Lung (tissue), 12 donors: ENCODE measurements around the gene RACGAP1. TPM values are rescaled to one million over a fixed set of nuclear protein-coding genes. Genes with fewer than 3 reads are reported as not detected.

ENCODE experiments used
- ATAC-seq: fragments of 200-7000 bp; cut with Tn5 transposase; one replicate; pipeline ENCODE4 v1.9.1; 2020; ENCODE audit warnings: moderate number of reproducible peaks; ENCODE audit not compliant: insufficient read depth, low FRiP score
- DNase-seq, 3 donors: peaks; one replicate each; pipeline ENCODE4 v3.0.0-alpha.2; 2013 to 2017
- H3K27ac ChIP-seq, 2 donors: one replicate each; pipeline ENCODE4 v1.5.1; 2013; ENCODE audit warnings: mild to moderate bottlenecking in 2 of 2, moderate library complexity in 2 of 2, control low read depth in 1 of 2, inconsistent platforms in 1 of 2, low read depth in 1 of 2, low read length in 1 of 2
- H3K27me3 ChIP-seq, 3 donors: one replicate each; pipeline ENCODE4 v1.5.1; 2013; ENCODE audit warnings: low read length in 2 of 3; ENCODE audit not compliant: control insufficient read depth in 3 of 3, insufficient read depth in 3 of 3
- H3K36me3 ChIP-seq, 4 donors: one replicate each; pipeline ENCODE4 v1.5.1; 2013; ENCODE audit warnings: low read length in 4 of 4, mild to moderate bottlenecking in 1 of 4, moderate library complexity in 1 of 4; ENCODE audit not compliant: control insufficient read depth in 4 of 4, insufficient read depth in 4 of 4
- H3K4me1 ChIP-seq, 5 donors: one replicate each; pipeline ENCODE4 v1.5.1; 2013; ENCODE audit warnings: low read length in 5 of 5, mild to moderate bottlenecking in 2 of 5, moderate library complexity in 1 of 5; ENCODE audit not compliant: control insufficient read depth in 5 of 5, insufficient read depth in 5 of 5
- H3K4me3 ChIP-seq: one replicate; pipeline ENCODE4 v1.5.1; 2013; ENCODE audit warnings: mild to moderate bottlenecking, control low read depth, moderate library complexity
- H3K9ac ChIP-seq, 2 donors: one replicate each; pipeline ENCODE4 v1.5.1; 2013; ENCODE audit warnings: low read length in 2 of 2, control low read depth in 1 of 2; ENCODE audit not compliant: insufficient read depth in 1 of 2
- H3K9me3 ChIP-seq, 4 donors: one replicate each; pipeline ENCODE4 v1.5.1; 2013; ENCODE audit warnings: low read length in 3 of 4, mild to moderate bottlenecking in 1 of 4, moderate library complexity in 1 of 4; ENCODE audit not compliant: control insufficient read depth in 4 of 4, insufficient read depth in 3 of 4
- WGBS, 2 donors: extraction: QIAGEN DNeasy Blood & Tissue Kit; methylation state at CpG; one replicate each; pipeline ENCODE4 v1.1.7; 2013; 5-methylcytosine and 5-hydroxymethylcytosine counted together
- polyA plus RNA-seq, 2 donors: library from polyadenylated mRNA; stranded (reverse); fragments of 200-250 nt; gene quantifications; one replicate each; pipeline ENCODE4 v1.2.1, GENCODE V29; 2013
- total RNA-seq, 2 donors: library from RNA; depleted of rRNA in 1 of 2; stranded (reverse); fragments of >200 nt in 1 of 2; gene quantifications; one replicate each; pipeline ENCODE4 v1.2.1, GENCODE V29; 2014 to 2021
- TF ChIP-seq, protein P1 (sequence below): IDR thresholded peaks from 2 replicates; pipeline ENCODE4 v1.5.1; 2012; ENCODE audit warnings: mild to moderate bottlenecking; ENCODE audit errors: control extremely low read depth, extremely low read depth
- donor health status: control.
- donor health status: control.
- donor health status: Bipolar disorder and iron deficiency.
- donor health status: healthy.
- donor health status: DM: yes; HTN: yes; CAD: no.

Gene RACGAP1
- total and polyA plus RNA-seq, 4 donors, result 3.8 to 26.8 (median 10.2) TPM

DNA sequence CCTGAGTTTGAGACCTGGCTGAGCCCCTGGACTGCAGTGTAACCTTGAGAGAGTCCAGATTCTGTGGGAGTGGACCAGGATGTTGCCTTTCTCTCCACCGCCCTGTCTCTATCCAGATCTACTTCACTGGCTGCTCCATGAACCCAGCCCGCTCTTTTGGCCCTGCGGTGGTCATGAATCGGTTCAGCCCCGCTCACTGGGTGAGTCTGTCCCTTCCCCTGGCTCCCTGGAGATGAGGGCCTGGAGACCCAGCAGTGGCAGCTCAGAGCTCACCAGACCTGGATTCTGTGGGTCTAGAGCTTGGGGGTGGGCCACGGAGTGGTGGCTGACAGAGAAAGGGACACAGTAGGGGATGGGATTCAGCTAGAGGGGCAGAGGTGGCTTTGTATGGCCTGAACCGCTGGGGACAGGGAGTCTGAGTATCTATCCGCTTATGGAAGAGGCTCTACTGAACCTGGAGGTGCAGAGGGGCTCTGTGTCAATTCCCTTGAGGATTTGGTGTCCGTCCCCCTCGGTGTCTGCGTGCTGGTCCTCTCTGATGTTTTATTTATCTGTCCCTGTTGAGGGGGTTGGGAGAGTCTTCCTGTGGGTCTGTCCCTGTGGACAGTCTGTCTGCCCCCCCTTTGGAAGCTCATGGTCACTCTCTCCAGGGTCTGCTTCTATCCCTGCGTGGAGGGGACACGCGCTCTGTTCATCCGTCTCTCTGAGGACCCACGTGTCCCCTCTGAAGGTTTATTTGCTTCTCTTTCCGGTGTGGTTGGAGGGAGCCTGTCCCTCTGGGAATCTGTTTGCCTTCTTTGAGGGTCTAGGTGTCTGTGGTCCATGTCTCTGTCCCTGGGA lies 61.1 kb downstream of the RACGAP1 start:
- Histone ChIP-seq H3K9ac (no peak overlapping the region), H3K27me3 (peaks cover 0 to 29% (median 22%) of the 10 kb centered on the region in 3 donors), H3K4me1 (peaks cover 0 to 29% (median 8%) of the 10 kb centered on the region in 5 donors), H3K27ac (no peak overlapping the region), H3K9me3 (no peaks in the 10 kb centered on the region), H3K36me3 (no peaks in the 10 kb centered on the region), H3K4me3 (no peak overlapping the region)
- DNase-seq, result no peak
- TF ChIP-seq, protein P1, sequence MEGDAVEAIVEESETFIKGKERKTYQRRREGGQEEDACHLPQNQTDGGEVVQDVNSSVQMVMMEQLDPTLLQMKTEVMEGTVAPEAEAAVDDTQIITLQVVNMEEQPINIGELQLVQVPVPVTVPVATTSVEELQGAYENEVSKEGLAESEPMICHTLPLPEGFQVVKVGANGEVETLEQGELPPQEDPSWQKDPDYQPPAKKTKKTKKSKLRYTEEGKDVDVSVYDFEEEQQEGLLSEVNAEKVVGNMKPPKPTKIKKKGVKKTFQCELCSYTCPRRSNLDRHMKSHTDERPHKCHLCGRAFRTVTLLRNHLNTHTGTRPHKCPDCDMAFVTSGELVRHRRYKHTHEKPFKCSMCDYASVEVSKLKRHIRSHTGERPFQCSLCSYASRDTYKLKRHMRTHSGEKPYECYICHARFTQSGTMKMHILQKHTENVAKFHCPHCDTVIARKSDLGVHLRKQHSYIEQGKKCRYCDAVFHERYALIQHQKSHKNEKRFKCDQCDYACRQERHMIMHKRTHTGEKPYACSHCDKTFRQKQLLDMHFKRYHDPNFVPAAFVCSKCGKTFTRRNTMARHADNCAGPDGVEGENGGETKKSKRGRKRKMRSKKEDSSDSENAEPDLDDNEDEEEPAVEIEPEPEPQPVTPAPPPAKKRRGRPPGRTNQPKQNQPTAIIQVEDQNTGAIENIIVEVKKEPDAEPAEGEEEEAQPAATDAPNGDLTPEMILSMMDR, result no peak
- WGBS, 2 donors, result 83 to 85% methylated on average over 17 of the region's 17 CpGs
- ATAC-seq, result no peak

DNA sequence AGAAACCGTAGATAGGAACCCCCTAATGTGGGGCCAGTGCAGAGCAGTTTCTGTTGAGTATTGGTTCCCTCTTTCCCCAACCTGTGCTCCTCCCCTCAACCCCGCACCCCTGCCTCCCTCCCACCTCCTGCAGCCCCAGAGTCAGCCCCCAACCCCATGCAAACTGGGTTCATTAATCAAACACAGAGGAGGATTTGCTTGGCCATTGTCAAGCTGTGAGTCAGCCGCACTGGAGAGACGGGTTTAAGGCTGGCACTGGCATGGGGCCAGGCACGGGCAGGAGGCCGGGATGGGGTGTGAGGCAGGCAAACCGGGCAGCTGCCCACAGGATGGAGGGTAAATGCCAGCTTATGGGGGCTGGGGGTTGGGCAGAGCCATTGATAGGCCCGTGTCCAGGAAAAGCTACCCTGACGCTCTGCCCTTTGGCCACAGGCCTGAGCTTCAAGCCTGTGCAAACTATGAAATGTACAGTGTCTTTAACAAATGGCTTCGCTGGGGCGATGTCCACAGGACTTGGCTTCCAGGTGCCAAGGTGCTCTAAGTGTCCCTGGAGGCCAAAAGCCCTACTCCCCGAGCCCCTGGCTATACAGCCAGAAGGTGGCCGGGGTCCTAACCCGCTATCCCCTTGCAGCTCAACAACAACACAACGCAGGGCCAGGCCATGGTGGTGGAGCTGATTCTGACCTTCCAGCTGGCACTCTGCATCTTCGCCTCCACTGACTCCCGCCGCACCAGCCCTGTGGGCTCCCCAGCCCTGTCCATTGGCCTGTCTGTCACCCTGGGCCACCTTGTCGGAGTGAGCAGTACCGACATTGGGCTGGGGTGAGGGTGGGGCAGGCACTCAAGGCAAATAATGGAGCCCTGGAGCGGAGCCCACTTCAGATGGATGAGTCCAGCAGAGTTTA lies 62.2 kb downstream of the RACGAP1 start:
- DNase-seq (peak in 2 of 3 donors; percentile 11 to 59), ATAC-seq (no peak)
- no peak overlapping the region for H3K9ac ChIP-seq
- peaks cover 0 to 24% (median 21%) of the 10 kb centered on the region in 3 donors for H3K27me3 ChIP-seq
- H3K9me3 ChIP-seq, result no peaks in the 10 kb centered on the region
- peak overlapping the region in 1 of 2 donors; percentile 17 for H3K27ac ChIP-seq
- TF ChIP-seq, protein P1, result no peak
- H3K36me3 ChIP-seq, result no peaks in the 10 kb centered on the region
- WGBS, 2 donors, result 71 to 81% methylated on average over 20 to 21 of the region's 21 CpGs
- peaks cover 0 to 28% (median 8%) of the 10 kb centered on the region in 5 donors for H3K4me1 ChIP-seq
- H3K4me3 ChIP-seq, result no peak overlapping the region

DNA sequence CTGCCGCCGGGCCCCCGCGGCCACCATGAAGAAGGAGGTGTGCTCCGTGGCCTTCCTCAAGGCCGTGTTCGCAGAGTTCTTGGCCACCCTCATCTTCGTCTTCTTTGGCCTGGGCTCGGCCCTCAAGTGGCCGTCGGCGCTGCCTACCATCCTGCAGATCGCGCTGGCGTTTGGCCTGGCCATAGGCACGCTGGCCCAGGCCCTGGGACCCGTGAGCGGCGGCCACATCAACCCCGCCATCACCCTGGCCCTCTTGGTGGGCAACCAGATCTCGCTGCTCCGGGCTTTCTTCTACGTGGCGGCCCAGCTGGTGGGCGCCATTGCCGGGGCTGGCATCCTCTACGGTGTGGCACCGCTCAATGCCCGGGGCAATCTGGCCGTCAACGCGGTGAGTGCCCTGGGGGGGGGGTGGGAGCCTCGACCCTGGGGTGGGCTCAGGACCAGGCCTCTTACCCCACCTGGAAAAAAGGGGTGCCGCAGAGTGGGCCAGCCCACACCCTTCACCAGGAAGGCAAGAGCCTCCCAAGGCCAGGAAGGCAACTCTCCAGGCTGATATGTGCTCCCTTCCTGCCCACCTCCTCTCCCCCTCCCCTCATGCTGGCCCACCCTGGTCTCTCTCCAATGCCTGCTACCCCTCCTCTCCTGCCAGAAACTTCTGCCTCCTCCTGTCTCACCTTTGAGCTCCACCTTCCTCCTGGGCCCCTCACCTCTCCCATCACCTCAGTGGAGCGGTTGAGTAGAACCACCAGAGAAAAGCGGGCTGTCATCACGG lies 63.1 kb downstream of the RACGAP1 start:
- no peak overlapping the region for H3K9ac ChIP-seq
- H3K27ac ChIP-seq, result peak overlapping the region in 1 of 2 donors; percentile 23
- H3K9me3 ChIP-seq, result no peaks in the 10 kb centered on the region
- peaks cover 0 to 27% (median 24%) of the 10 kb centered on the region in 3 donors for H3K27me3 ChIP-seq
- DNase-seq (no peak), ATAC-seq (no peak)
- H3K4me3 ChIP-seq, result no peak overlapping the region
- TF ChIP-seq, protein P1, result no peak
- no peaks in the 10 kb centered on the region for H3K36me3 ChIP-seq
- 55 to 60% methylated on average over 36 to 37 of the region's 37 CpGs for WGBS, 2 donors
- H3K4me1 ChIP-seq, result peaks cover 0 to 21% (median 7%) of the 10 kb centered on the region in 5 donors
